HG02623 (cell line): ENCODE data around the gene MYO5A.
"Not testable (repeated sequence)": the region's sequence is repeated elsewhere in the genome, so short reads cannot be mapped to it uniquely, and the experiment has no call there.

Experiments
- ATAC-seq: cut with Tn5 transposase; IDR thresholded peaks from one replicate; pipeline ENCODE4 v1.9.1; 2021; ENCODE audit warnings: moderate library complexity; ENCODE audit not compliant: unreplicated experiment

The MYO5A gene

GRCh38 chr15:52294881-52295420, 233.7 kb downstream of the MYO5A start:
- no peak for ATAC-seq

GRCh38 chr15:52292780-52293392, 235.8 kb downstream of the MYO5A start:
- ATAC-seq, result no peak

- no peak for ATAC-seq
These were observed 237.5 kb downstream of the MYO5A start for GRCh38 chr15:52291204-52291603.

- ATAC-seq, result no peak
These were observed 237.9 kb downstream of the MYO5A start for GRCh38 chr15:52290800-52291199.

- ATAC-seq, result no peak
These were observed 238.4 kb downstream of the MYO5A start for GRCh38 chr15:52290329-52290728.

- ATAC-seq, result no peak
These were observed 239.0 kb downstream of the MYO5A start for GRCh38 chr15:52289629-52290081.

- ATAC-seq, result no peak
These were observed 239.7 kb downstream of the MYO5A start for GRCh38 chr15:52288986-52289385.

GRCh38 chr15:52288051-52288942, 240.4 kb downstream of the MYO5A start:
- no peak for ATAC-seq

- ATAC-seq, result no peak
These were observed 241.6 kb downstream of the MYO5A start for GRCh38 chr15:52287114-52287513.

- not testable (repeated sequence) for ATAC-seq
These were observed 242.7 kb downstream of the MYO5A start for GRCh38 chr15:52285941-52286340.

- no peak for ATAC-seq
These were observed 244.5 kb downstream of the MYO5A start for GRCh38 chr15:52284164-52284563.

GRCh38 chr15:52283281-52283680, 245.4 kb downstream of the MYO5A start:
- no peak for ATAC-seq

GRCh38 chr15:52282418-52282817, 246.3 kb downstream of the MYO5A start:
- no peak for ATAC-seq

- no peak for ATAC-seq
These were observed 247.3 kb downstream of the MYO5A start for GRCh38 chr15:52281085-52282035.

GRCh38 chr15:52280326-52281084, 248.2 kb downstream of the MYO5A start:
- no peak for ATAC-seq

- ATAC-seq, result no peak
These were observed 249.9 kb downstream of the MYO5A start for GRCh38 chr15:52278636-52279367.

- no peak for ATAC-seq
These were observed 250.5 kb downstream of the MYO5A start for GRCh38 chr15:52278135-52278534.

- no peak for ATAC-seq
These were observed 251.1 kb downstream of the MYO5A start for GRCh38 chr15:52277575-52277974.

GRCh38 chr15:52276256-52276770, 252.4 kb downstream of the MYO5A start:
- no peak for ATAC-seq
